ENCODE results near the gene B3GNT3. TPM values are rescaled to one million over a fixed set of nuclear protein-coding genes. Genes with fewer than 3 reads are reported as not detected.

Gene B3GNT3
- total RNA-seq, 1 donor from 2014 or later = 1.8 TPM

DNA sequence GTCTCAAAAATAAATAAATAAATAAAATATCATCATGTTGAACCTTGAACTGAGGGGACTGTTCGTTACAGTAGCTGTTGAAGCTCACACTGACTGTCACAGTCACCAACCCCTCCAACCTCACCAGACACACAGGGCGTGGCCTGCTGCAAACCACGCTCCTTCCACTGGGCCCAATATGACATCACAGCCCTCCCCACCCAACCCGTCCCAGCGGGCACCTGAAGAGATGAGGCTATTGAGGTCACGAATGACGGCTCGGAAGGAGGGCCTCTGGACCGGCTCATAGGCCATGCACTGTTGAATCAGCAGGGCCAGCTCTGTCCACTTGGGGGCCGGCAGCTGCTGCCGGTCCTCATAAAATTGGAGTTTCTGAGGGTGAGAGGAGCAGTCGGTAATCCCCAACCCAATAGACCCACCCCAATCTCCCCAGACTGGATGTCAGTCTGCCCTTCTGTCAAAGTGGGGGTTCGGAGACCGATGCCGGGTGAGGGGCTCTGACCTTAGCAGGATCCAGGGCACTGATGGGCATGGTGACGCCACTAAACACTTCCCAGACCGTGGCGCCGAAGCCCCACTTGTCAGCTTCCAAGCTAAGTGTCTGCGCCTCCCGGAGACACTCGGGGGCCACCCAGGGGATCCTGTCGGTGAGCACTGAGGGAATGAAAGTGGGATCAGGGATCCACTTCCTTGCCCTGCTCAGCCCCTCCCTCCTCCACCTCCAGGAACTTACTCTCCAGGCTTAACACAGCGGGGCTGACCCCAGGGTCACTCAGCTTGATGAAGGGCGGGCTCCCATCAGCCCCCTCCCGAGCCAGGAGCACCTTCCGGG is 39.6 kb downstream of the B3GNT3 start:
- DNase-seq = no peak

DNA sequence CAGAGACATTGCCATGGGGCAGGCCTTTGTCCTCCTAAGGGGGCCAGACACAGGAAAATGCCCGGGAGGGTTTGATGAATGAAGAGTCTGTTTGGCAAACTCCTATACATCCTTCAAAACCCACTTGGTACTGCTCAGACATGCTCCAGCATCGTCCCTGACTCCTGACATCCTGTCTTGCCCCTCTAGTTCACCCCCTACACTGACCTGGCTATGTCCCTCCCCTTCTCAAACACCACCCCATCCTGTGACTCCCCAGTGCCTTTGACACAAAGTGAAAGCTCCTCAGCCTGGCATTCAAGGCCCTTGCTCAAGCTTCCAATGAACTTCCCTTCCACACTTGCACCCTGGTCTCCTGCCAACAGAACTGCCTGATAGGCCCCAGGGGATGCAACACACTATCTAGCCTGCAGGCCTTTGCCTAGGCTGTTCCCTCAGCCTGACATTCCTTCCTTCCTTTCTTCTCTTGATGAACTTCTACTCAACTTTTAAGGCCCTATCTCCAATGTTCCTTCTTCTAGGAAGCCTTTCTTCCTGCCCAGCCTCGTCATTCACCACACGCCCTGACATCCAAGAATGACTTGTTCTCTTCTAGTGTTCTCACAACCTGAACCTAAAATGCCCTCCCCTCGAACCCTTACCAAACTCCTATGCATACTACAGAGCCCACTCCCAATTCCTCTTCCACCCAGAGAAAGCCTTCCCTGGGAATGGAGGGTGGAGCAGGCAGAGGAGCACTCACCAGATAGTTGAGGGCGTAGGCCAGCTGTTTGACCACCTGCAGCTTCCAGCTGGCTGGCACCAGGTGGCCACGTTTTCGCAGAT is 40.5 kb downstream of the B3GNT3 start:
- DNase-seq = no peak

DNA sequence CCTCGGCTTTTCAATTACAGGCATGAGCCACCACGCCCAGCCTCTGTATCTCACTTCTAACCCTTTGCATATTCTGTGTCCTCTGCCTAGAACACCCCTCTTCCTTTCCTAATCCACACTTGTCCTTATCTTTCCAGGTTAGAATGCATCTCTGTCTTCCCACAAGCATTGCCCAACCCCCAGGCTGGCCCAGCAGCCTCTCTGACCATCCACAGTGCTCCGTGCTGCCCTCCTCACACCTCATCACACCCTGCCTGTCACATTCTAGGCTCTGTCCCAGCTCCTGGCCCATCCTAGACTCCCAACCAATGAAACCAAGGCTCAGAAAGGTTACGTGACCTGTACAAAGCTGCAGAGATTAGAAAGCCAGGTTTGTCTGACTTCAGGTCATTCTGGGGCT is 41.6 kb downstream of the B3GNT3 start:
- no peak for DNase-seq

DNA sequence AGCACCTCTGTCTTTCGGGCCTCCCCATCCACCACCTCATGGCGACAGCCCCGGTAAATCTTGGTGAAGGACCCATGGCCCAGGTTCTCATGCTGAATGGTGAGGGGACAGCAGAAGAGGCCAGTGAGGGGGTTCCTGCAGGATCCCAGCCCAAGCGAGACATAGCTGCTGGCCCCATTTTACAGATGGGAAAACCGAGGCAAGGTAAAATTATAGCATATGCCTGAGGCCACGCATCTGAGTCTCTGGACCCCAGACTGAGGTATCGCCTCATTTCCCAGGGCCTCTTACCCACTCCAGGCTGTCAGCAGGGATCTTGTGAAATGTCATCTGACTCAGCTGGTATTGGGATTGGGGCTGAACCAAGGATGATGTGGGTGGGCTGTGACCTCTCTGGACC is 43.0 kb downstream of the B3GNT3 start:
- DNase-seq = no peak

DNA sequence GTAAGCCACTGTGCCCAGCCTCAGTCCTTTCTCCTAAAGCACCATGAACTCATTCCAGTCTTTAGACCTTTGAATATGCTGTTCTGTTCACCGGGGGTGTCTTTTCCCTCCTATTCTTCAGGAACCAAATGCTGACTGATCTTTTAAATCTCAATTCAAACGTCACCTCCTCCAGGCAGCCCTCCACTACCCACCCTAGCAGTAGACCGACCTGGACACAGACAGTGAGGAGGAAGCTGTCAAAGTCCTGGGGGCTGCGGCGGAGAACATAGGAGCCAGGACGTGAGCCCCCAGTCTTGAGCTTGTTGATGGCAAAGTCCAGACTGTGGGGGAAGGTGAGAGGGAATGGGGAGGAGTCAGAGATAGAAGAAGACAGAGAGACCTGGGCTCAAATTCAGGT is 45.1 kb downstream of the B3GNT3 start:
- no peak for DNase-seq

DNA sequence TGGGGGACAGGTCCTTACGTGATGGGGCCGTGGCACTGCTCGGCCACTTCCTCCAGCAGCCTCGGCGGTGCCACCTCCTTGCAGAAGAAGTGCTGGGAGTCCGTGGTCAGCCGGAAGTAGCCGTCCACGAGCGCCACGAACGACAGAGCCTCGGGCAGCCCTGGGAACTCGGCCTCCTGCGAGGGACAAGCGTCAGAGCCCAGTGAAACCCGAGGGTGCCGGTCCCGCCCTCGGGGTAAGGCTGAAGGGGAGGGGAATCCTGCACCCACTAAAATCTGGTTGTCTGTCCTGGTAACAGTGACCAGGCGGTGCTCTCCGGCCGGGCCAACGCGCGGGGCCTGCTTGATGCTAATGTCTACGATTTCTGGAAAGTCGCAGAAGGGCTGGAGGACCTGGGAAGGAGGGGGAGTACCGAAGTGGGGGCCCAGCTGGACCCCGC is 46.5 kb downstream of the B3GNT3 start:
- DNase-seq = no peak

DNA sequence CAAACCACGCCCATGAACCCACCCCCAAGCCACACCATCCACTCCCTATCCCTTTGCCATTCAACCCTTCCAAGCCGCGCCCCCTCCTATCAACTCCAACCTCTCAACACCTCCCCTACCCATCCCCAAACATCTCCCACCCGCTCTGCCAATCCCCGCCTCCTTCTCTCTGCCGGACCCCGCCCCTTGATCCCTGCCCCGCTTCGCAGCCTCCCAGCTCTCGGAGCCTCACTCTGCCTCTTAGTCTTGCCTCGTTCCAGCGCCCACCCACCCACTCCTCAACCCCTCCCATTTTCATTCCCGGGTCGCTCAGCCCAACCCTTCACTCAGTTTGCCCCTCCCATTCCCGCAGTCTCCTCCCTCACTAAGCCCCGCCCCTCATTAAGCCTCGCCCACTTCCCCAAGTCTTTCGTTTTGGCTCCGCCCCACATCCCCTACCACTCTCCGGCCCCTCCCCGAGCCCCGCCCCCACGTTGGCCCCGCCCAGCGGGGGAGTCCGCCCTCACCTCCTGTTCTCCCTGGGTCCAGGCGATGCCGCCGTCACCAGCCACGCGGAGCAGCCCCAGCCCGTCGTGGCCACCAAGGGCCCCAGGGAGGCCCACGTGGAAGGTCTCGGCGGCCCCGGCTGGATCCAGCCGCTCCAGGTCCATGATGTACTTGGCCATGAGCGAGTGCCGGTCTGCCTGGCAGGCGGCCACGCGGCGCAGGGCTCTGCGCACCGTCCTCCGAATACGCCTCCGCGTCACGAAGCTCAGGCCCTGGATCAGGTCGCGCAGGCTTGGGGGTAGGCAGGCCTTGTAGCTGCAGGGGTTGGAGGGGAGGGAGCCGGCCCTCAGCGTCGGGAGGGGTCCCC is 47.1 kb downstream of the B3GNT3 start:
- DNase-seq = peak; percentile 93

DNA sequence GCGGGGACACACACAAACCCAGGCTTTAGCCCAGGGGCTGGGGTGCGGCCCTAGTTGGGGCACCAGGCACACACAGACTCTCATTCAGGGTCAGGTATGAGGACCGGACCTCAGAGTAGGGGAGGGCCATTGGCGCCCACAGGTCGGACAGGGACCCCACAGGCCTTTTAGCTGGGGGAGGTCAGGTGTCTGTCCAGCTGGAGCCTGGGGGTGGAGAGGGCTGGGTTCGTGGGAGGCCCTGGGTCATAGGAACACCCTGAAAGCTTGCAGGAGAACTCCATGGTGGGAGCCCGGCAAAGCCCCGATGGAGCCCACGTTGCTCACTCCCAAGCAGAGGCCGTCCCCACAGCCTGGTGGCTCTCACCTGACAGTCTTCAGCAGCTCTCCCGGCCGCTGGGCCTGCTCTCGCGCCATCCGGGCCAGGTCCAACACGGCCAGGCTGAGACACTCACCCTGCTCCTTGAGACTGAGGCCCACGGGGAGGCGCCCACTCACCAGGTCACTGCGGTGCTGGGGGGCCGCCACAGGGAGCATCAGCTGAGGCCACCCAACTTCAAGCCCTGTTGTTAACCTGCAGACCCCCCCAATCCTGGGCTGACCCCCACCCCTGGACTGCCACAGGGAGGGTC is 47.8 kb downstream of the B3GNT3 start:
- no peak for DNase-seq

DNA sequence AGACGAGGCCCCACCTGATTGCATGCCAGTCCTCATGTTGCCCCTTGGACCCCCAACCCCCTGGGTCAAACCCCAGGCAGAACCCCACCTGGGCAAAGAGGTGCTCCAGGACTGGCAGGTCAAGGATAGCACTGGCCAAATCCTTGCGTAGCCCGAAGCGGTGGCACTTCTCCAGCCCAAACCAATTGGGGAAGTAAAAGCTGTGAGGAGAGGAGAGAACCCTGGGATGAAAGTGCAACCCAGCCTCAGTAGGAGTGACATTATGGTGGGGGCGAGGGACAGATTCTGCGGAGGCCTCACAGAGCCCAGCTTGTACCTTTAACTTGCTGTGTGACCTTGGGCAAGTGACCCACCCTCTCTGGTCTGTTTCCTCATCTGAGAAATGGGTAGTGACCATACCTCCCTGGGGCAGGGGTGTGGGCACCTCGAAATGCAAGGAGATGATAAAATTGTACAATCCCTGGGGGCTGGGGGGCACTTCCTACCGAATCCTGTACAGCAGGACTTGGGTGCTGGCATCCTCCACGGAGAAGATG is 48.4 kb downstream of the B3GNT3 start:
- no peak for DNase-seq

DNA sequence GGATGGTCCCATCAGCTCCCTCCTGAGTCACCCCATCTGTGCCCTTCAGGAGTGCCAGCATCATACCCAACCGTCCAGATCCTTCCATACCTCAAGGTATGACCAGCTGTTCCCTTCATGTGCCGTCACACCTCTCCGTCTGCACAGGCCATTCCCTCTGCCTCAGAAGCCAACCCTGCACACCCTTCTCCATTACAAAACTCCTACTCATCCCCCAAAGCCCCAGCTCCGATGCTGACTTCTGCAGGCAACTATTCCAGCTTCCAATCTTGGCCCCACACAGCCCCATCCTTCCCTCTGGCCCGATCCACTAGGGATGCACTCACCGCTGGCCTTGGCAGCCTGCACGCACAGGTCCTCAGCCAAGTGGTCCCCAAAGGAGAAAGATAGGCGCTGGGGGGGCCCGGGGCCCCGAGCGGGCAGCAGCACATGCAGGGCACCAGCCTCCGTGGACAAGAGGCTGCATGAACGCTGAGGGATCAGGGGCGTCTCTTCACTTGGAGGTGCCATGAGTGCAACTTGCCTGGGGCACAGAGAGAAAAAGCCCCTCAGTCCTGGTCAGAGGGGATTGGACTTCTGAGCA is 49.1 kb downstream of the B3GNT3 start:
- no peak for DNase-seq

DNA sequence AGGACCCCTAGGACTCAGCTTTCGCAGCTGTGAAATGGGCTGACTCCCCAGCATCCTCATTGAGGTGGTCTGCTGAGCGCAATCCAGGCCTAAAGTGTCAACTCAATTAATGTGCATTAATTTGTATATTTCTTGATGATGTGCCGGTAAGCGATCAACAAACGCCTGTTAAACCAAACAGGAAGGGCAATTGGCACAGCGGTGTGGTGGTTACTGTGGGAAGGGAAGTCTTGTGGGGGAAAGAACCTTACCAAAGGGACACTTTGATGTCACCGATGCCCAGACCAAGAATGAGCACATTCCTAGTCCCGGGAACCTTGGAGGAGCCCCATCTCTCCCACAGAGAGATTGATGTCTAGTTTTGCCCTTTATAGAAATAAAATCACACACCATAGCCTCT is 51.2 kb downstream of the B3GNT3 start:
- DNase-seq = no peak

DNA sequence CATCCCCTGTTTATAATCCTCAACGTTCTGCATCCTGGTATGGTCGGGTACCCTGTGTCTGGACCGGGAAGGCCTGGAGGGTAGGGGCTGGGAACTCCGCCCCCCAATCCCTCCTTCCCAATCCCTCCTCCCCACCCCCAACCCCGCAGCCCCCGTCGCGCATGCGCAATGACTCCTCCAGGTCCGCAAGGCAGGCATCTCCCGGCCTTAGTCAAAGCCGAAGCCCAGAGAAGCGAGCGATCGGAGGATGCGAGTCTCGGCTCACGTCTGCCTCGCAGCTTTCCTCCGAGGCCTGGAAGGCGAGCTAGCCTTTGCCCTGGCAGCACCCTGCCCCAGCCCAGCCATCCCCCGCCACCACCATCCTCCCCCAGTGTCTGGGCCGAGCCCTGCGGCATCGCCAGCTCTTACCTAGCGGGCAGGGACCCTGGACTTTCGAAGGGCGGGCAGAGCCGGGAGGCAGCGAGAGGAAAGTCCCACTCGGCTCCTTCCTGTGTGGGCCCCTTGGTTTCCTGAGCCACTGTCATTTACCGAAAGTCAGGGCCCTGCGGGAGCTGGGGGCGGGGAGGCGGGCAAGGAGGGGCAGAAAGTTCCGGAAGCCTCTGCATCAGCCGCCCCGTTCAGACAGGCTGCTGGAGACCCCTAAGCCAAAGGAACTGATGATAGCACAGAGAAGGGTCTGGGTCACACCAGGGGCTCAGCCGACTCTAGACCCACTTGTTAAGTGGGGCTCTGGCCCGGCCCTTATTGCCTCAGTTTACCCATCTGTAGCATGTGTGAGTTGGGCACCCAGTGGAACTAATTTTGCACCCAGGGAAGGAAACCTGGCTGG is 52.8 kb downstream of the B3GNT3 start, which contains the start of gene JAK3:
Gene JAK3 (minus strand): TSS at position 445 of the 829 bp plus-strand sequence. CDS start 3,565 bp downstream, outside the sequence.
- DNase-seq = peak; percentile 91

DNA sequence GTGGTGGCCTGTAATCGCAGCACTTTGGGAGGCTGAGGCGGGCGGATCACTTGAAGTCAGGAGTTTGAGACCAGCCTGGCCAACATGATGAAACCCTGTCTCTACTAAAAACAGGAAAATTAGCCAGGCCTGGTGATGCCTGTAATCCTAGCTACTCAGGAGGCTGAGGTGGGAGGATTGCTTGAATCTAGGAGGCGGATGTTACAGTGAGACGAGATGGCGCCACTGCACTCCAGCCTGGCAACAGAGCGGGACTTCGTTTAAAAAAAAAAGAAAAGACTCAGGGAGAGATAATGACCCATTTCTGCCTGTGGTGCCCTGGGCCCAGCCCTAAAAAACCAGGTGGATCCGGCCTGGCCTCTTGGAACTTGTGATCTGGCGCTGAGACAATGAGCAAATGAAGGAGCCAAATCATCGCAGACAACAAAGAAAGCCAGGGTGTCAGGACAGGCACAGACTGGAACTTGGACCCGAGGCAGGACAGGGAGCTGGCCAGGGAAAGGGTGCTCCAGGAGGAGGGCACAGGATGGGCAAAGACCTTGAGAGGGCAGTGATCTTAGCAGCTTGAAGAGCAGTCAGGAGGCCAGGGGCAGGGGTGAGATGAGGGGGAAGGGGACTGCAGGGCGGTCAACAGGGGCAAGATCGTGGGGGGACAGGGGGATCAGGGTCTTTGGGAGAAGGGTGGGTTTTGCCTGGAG is 53.8 kb downstream of the B3GNT3 start:
- DNase-seq = no peak

DNA sequence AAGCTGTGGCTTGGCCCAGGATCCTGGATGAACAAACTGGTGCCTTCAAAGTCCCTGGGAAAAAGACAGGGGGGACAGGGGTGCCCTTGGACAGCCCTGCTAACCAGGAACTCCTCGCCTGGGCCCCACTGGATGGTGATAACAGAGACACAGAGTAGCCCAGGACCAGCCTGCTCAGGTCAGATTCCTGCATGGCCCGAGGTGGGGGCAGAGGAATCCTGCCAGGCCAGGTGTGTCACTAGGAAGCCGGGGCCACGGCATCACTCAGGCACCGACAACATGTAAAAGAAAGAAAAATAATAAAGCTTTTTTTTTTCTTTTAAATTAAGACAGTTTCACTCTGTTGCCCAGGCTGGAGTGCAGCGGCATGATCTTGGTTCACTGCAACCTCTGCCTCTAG is 59.1 kb downstream of the B3GNT3 start:
- DNase-seq = no peak

DNA sequence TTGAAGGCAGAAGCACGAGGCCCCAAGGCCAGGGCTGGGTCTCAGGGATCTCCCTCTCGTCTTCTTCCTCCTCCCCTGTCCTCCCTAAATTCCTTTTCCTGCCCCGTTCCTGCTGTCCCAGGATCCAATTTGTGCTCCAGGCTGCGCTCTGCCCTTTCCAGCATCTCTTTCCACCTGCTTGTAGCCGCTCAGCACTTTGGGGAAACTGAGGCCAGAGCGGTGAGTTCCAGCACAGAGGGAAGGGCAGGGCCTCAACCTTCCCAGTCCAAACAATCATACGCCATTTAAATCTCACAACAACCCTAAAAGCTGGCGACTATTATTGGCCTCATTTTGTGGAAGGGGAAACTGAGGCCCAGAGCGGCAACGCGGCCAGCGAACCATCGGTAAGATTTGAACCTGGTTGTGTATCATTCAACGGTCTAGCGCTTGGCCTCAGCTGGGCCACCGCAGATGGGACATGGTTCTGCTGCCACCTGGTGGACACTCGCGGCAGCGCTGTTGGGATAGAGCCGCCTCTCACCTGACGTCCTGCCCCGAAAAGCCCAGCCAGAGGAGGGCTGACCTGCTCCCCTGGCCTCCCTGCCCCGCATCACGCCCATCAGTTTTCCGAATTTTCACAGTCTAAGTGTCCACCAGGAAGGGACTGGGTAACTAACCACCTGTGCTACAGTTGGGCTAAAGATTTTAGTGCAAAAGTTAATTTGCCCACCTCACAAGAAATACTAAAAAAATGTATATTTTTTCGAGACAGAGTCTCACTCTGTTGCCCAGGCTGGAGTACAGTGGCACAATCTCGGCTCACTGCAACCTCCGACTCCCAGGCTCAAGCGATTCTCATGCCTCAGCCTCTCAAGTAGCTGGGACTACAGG is 60.6 kb downstream of the B3GNT3 start:
- peak; percentile 89 for DNase-seq

DNA sequence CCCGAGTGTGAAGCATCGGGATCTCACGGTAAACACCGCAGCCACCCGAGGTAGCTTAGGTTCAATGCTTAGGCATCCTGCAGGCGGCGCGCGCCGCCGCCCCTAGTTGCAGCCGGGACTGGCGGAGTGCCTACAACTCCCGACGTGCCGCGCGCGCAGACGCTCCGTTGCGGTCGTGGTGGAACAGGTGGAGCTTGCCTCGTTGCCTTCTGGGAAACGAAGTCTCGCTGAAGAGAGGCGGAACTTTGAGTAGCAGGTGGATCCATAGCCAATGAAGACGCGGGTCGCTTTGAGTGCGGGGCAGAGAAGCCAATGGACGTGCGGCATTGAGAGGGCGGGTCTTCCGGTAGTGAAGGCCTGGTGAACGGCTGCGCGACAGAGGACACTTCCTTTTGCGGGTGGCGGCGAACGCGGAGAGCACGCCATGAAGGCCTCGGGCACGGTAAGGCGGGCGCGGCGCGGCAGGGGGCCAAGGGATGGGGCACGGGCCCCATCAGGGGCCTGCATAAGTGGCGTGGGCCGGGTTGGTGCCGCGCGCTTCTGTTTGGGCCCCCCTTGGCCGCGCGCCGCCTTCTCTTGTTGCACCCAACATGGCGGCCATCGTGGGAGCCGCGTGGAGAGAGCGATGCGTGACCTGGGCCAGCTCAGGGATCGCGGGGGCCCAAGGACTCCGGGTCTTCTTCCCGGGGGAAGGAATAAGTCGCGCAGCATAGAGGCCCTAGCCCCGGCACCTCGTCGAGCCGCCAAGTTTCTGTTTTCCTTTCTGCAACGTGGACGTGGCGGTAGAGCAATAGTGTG is 64.8 kb downstream of the B3GNT3 start, which contains the start of gene RPL18A:
Gene RPL18A (plus strand): TSS at position 378 of the 798 bp plus-strand sequence. CDS start 47 bp downstream, at position 425.
- peak; percentile 100 for DNase-seq

DNA sequence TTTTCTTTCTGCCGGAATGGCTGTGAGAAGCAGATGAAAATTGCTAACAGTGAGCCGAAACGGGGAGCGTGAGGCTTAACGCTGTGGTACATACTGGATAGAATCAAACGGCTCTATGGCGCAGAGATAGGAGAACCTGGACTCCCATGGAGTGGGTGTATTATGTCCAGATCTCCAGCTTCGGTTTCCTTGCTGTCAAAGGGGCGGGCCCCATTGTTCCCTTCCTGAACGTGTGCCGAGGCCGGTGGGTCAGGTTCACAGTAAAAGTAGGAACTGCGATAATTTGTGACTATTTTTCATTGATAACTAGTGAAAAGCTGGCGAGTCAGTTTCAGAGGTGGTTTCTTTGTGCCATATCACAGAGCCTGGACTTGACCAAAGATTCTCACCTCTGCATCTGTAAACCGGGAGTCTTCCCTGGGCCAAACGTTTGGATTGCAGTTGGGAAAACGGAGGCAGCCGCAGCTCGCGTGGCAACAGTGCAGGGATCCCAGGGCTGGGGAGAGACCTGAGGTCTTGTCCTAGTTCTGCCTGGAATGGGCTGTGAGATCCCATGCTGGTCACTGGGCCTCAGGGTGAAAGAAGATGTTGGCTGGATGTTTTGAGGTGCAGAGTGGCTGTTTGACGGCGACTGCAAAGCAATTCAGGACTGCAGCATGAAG is 65.5 kb downstream of the B3GNT3 start:
- DNase-seq = no peak

All from tongue (tissue), 2 donors.